Measurements from ENCODE around the gene MYH14. TPM values are rescaled to one million over a fixed set of nuclear protein-coding genes. Genes with fewer than 3 reads are reported as not detected.

Gene MYH14
- total and polyA plus RNA-seq, 2 of the 8 experiments (the other 6 are each of a cell fraction or from before 2014, with no cell fraction given), result 17.3 to 28.6 TPM

DNA sequence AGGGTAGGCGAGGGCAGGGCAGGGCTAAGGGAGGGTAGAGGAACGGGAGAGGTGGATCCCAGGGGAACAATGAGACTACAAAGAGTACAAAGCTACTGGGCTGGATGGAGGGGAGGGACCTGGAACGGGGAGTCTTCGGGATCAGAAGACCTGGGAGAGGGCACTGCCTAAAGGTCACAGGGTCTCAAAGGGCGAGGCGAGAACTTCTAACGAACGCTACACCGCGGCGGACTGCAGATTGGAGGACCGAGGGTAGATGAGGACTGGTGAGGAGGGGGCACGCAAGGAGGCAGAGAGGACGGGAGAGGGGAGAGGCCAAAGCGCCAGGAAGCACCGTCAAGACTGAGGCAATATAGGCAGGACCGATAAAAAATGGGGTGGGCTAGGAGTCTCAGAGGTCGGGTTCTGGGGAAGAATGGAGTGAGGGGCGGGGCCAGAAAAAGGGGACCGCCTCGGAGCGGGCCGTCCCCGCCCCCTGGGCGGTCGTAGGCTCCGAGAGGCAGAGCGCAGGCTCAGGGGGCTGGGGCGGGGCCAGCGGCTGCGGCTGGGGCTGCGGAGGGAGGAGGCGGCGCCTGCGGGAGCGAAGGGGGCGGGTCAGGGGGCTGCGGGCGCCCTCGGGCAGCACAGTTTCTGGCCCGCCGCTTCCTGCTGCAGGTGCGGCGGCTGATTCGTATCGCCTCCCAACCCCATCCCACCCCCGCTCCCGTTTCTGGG, 127.1 kb downstream of the MYH14 start (continued):
- peak; percentile 45; the same call in 1 of the 2 replicates for TF ChIP-seq NRF1 (IDR thresholded peaks at IDR 0.05; ENCODE audit: low read depth, low read length)
- TF ChIP-seq TAF7 (optimal IDR thresholded peaks at IDR 0.05; ENCODE audit: borderline replicate concordance, low read depth, low read length), result no peak
- no peak for TF ChIP-seq MAFK (IDR thresholded peaks at IDR 0.05; ENCODE audit: low read depth, low read length)
- no peak for TF ChIP-seq SIRT6 (IDR thresholded peaks at IDR 0.05; ENCODE audit: low read length)
- TF ChIP-seq HDAC2 (IDR thresholded peaks at IDR 0.05; ENCODE audit: borderline replicate concordance in 1 of 2, low read depth in 2 of 2, low read length in 2 of 2), result 0 out of 4 replicates have a peak, but pooled peaks of 1 of the 2 experiments have one; percentile 12
- TF ChIP-seq, protein P1, sequence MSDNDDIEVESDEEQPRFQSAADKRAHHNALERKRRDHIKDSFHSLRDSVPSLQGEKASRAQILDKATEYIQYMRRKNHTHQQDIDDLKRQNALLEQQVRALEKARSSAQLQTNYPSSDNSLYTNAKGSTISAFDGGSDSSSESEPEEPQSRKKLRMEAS (IDR thresholded peaks at IDR 0.05), result no peak
- TF ChIP-seq BCL11A (IDR thresholded peaks at IDR 0.05; ENCODE audit: low read depth in 2 of 2, low read length in 2 of 2), result no peak
- TF ChIP-seq PHF8 (conservative IDR thresholded peaks at IDR 0.05; ENCODE audit: low read depth, low read length), result peak; percentile 47; the same call in 1 of the 2 replicates
- TF ChIP-seq CBX5 (IDR thresholded peaks at IDR 0.05; ENCODE audit: low read depth, low read length), result no peak
- no peak for TF ChIP-seq CHD1 (IDR thresholded peaks at IDR 0.05; ENCODE audit: low read depth, low read length)
- no peak for TF ChIP-seq KDM1A (IDR thresholded peaks at IDR 0.05; ENCODE audit: borderline replicate concordance, low read length)
- no peak for TF ChIP-seq SP4 (IDR thresholded peaks at IDR 0.05; ENCODE audit: low read length)
- TF ChIP-seq SRF (IDR thresholded peaks at IDR 0.05; ENCODE audit: low read depth, low read length), result no peak
- 0 out of 2 replicates have a peak, but pooled peaks have one; percentile 33 for TF ChIP-seq TAF1 (IDR thresholded peaks at IDR 0.05; ENCODE audit: low read depth, low read length)
- no peak for TF ChIP-seq SAP30 (IDR thresholded peaks at IDR 0.05; ENCODE audit: insufficient read depth, insufficient replicate concordance, low read length)
- TF ChIP-seq KDM5A (IDR thresholded peaks at IDR 0.05; ENCODE audit: low read length), result no peak
- peak in 1 of 2 experiments; percentile 57; a peak in 1 of 4 replicates for TF ChIP-seq SIN3A (conservative IDR thresholded peaks at IDR 0.05 in 1 of 2, IDR thresholded peaks at IDR 0.05 in 1 of 2; ENCODE audit: low read depth in 1 of 2, low read length in 2 of 2)
- no peak for TF ChIP-seq NANOG (IDR thresholded peaks at IDR 0.05; ENCODE audit: insufficient read depth, low read depth, low read length, poor library complexity, severe bottlenecking)
- TF ChIP-seq HDAC6 (IDR thresholded peaks at IDR 0.05; ENCODE audit: low read depth, low read length), result no peak
- TF ChIP-seq CEBPB (IDR thresholded peaks at IDR 0.05; ENCODE audit: low read depth, low read length), result no peak
- TF ChIP-seq ZNF274 (IDR thresholded peaks at IDR 0.05; ENCODE audit: borderline replicate concordance, extremely low read depth, low read length), result no peak
- no peak for TF ChIP-seq FOSL1 (IDR thresholded peaks at IDR 0.05; ENCODE audit: insufficient read depth, low read depth, low read length)
